Loucy (cell line): ENCODE data around the gene SPACDR.
A peak's percentile ranks its signal among the peaks of the same experiment; 100 is the strongest.

Source experiments
- CTCF ChIP-seq: fragments of 200-600 bp; sonication (generic); conservative IDR thresholded peaks from 2 replicates; pipeline ENCODE4 v1.5.1; 2014; ENCODE audit warnings: mild to moderate bottlenecking, antibody characterized with exemption, low read length
- EZH2phosphoT487 ChIP-seq: fragments of 200-600 bp; IDR thresholded peaks from 2 replicates; pipeline ENCODE4 v1.6.1; 2018; ENCODE audit warnings: antibody characterized with exemption, mild to moderate bottlenecking, moderate library complexity, borderline replicate concordance

- peak; percentile 73 for TF ChIP-seq CTCF
- no peak for TF ChIP-seq EZH2phosphoT487
Measured at GRCh38 chr7:100407285-100408180, 56.5 kb downstream of the SPACDR start.
